Fibroblast of pulmonary artery (primary cell): ENCODE measurements around the gene FBLN2.

ENCODE experiments used
- DNase-seq: peaks from one replicate; pipeline ENCODE4 v3.0.0-alpha.2; 2010; ENCODE audit warnings: low read depth
- H3K4me3 ChIP-seq: replicated peaks from 2 replicates; pipeline ENCODE4 v1.5.1; 2011; ENCODE audit warnings: low read depth, mild to moderate bottlenecking, control low read depth, low read length, moderate library complexity
- TF ChIP-seq, protein P1 (sequence below): IDR thresholded peaks from 2 replicates; pipeline ENCODE4 v1.5.1; 2011; ENCODE audit warnings: mild to moderate bottlenecking, control low read depth, low read length, inconsistent platforms; ENCODE audit errors: missing control alignments

Gene FBLN2

DNA sequence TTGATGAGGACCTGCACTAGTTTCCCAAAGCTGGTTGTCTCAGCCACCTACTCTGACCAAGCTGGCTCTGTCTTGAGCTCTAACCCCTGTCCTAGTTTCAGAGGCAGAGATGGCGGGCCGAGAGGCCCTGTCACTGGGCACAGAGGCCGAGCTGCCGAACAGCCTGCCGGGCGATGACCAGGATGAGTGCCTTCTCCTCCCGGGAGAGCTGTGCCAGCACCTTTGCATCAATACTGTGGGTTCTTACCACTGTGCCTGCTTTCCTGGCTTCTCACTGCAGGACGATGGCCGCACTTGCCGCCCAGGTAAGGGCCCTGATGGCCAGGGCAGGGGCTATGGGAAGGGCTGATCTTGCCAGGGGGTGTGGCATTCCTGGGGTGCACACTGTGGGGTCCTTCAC, 69.1 kb downstream of the FBLN2 start:
- DNase-seq, result no peak
- H3K4me3 ChIP-seq, result no peak overlapping the region
- TF ChIP-seq, protein P1, sequence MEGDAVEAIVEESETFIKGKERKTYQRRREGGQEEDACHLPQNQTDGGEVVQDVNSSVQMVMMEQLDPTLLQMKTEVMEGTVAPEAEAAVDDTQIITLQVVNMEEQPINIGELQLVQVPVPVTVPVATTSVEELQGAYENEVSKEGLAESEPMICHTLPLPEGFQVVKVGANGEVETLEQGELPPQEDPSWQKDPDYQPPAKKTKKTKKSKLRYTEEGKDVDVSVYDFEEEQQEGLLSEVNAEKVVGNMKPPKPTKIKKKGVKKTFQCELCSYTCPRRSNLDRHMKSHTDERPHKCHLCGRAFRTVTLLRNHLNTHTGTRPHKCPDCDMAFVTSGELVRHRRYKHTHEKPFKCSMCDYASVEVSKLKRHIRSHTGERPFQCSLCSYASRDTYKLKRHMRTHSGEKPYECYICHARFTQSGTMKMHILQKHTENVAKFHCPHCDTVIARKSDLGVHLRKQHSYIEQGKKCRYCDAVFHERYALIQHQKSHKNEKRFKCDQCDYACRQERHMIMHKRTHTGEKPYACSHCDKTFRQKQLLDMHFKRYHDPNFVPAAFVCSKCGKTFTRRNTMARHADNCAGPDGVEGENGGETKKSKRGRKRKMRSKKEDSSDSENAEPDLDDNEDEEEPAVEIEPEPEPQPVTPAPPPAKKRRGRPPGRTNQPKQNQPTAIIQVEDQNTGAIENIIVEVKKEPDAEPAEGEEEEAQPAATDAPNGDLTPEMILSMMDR, result no peak

DNA sequence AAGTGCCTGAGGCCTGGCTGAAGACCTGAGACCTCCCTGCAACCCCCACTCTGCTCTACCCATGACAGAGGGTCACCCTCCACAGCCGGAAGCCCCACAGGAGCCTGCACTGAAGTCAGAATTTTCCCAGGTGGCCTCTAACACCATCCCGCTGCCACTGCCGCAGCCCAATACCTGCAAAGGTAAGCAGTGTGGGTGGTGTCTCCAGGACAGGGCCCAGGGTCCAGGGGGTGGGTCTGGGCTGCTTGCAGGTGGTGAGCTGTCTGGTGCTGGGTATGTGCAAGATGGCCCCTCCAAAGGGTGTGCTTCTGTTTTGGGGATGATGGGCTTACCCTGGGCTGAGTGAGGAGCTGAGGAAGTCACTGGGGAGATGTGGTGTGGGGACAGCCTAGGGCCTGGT, 69.9 kb downstream of the FBLN2 start:
- TF ChIP-seq, protein P1, result no peak
- H3K4me3 ChIP-seq, result no peak overlapping the region
- no peak for DNase-seq

DNA sequence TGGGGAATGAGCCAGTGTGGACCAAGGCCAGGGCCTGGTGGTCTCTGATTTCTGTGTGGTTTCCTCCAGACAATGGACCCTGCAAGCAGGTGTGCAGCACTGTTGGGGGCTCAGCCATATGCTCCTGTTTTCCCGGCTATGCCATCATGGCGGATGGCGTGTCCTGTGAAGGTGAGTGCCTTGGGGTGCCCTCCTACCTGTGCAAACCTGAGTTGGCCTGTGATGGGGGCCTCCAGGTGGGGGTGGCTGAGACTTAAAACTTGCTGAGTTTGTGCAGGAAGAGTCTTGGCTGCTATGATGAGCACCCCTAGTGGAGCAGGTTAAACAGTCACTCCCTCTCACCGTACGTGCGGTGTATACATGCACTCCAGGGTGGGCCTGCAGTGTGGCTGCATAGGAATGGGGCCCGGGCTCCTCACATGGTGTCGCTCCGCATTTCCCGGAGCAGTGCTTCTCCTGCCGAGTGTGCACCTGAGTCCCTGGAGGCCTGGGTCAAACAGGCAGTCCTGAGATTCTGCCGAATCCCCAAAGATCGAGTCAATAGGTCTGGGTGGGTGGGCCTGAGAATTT, 70.8 kb downstream of the FBLN2 start:
- TF ChIP-seq, protein P1, result no peak
- no peak overlapping the region for H3K4me3 ChIP-seq
- no peak for DNase-seq

DNA sequence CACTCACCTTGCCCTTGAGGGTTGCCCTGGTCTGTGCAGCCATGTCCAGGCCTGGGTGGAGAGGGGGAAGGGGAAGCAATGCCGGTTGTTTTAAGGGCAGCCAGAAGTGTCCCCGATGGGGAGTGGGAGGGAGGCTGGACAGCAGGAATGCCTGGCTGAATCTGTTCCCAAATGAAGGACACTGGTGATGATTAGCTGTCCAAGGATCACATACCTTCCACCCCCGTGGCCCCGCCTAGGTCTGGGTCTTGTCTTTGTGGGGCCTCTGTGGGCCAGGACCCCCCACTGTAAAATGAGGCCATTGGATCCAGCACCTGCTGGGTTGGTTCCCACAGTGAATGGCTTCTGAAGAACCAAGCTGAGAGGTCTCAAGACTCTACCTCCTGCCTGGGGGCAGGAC, 71.4 kb downstream of the FBLN2 start:
- H3K4me3 ChIP-seq, result no peak overlapping the region
- no peak for DNase-seq
- TF ChIP-seq, protein P1, result no peak

DNA sequence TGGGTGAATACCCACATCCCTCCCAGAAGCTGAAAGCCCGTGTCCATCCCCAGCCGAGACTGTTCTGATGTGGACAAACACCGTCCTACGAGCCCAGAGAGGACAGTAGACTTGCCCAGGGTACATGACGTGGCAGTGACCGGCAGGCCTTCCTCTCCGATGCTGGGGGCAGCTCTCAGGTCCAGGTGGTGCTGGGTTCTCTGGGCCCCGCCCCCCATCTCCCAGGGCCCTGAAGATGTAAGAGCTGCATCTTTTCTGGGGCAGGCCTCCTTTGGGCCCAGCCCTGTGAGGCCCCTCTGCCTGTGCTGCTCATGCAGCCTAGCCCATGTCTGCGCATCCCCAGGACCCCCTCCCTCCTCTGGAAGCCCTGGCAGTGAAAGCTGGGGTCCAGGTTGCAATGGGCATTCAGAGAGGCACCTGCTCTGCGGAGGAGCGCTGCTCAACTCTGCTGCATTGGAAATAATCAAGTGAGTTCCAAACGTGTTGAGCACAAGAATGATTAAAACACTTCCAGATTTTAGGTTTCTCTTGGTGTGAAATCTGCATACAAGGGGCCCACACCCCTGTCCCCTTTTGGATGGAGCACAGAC, 71.9 kb downstream of the FBLN2 start:
- TF ChIP-seq, protein P1, result no peak
- no peak overlapping the region for H3K4me3 ChIP-seq
- DNase-seq, result no peak

DNA sequence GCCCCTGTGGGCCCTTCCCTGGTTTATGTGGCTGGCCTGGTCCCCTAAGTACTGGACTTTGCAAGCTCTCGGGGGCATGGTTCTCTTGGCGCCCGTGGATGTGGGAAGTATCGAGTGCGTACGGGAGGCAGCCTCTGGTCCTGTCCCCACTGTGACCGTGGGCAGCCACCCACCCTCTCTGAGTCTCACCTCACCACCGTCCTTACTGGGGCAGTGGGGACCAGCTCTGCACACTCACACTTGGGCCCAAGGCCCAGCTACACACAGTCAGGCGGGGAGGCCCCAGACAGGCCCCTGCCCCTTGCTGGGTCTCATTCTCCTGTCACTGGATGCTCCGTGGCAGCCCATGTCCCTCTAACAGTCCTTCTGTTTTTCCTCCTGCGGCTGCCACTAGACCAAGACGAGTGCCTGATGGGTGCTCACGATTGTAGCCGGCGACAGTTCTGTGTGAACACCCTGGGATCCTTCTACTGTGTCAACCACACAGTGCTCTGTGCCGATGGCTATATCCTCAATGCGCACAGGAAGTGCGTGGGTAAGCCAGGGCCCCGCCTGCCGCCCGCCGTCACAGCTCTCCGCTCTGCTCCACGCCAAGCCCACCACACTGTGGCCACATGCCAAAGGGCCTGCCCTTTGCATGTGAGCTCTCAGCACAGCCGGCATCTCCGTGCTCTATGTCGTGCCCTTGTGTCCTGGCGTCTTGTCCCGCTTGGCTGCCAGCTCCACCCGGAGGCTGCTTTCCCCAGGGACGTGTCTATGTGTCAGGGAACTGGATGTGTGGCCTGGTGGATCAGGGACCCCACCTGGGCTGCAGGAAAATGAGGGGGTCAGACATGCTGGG, 72.7 kb downstream of the FBLN2 start:
- no peak overlapping the region for H3K4me3 ChIP-seq
- TF ChIP-seq, protein P1, result no peak
- DNase-seq, result no peak
